LNCAP (cell line): ENCODE results near the gene OPN1MW.
"Not testable (repeated sequence)": the region's sequence is repeated elsewhere in the genome, so short reads cannot be mapped to it uniquely, and the experiment has no call there.

ENCODE experiments used
- CTCF ChIP-seq: fragments of 450-650 bp; IDR thresholded peaks from 2 replicates; pipeline ENCODE4 v1.5.1; 2017; ENCODE audit warnings: mild to moderate bottlenecking

OPN1MW gene

DNA sequence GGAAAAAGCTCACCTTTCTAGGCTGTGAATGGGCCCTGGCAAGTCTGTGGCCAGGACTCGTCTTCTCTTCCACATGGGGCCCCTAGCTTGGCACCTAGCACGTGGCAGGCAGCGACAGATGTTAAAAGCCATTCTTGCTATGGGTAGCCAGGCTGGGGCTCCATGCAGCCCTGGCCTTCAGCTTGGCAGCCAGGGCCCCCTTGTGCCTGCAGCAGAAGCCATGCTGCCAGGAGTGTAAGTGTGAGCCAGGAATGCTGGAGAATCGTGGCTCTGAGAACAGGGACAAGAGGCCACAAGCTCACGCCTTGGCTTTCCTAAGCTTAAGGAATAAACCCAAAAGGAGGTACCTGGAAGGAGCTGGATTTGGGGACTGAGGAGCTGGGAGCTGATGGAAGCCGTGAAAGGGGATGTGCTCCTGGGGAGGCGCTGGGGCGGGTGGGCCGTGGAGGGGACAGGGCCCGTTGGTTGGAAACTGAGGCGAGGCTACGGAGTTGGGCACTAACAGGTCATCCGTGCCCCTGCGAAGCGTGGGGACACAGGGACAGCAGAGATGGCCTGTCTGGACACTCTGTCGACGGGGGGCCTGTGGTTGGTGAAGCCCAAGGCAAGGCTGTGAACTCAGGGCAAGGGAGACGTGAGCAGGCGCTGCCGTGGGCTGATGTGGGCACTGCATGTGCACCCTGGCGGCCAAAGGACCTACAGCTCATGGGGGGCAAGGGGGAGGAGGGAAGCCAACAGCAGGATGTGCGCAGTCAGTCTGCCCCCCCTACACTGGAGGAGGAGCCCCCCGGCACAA, 39.2 kb upstream of the OPN1MW start:
- no peak for TF ChIP-seq CTCF

GRCh38 chrX:154144010-154144409, 38.4 kb upstream of the OPN1MW start, which contains the start of gene OPN1LW:
TSS of gene OPN1LW (plus strand) at chrX:154144243. CDS start at chrX:154144284, 41 bp downstream.
- not testable (repeated sequence) for TF ChIP-seq CTCF

- TF ChIP-seq CTCF, result not testable (repeated sequence)
These were observed 37.1 kb downstream of the OPN1MW start, which contains the start of gene OPN1MW2 for GRCh38 chrX:154219456-154219855. TSS of gene OPN1MW2 (plus strand) at chrX:154219756. CDS start at chrX:154219816, 60 bp downstream.
